Measurements from ENCODE around the gene OR51B4. TPM values are rescaled to one million over a fixed set of nuclear protein-coding genes. Genes with fewer than 3 reads are reported as not detected.
"Not testable (repeated sequence)": the region's sequence is repeated elsewhere in the genome, so short reads cannot be mapped to it uniquely, and the experiment has no call there.

Gene OR51B4
- total and polyA plus RNA-seq, 9 of the 15 experiments (the other 6 are each of a cell fraction or from before 2014, with no cell fraction given), result 17.1 to 64.6 (median 39.9) TPM

DNA sequence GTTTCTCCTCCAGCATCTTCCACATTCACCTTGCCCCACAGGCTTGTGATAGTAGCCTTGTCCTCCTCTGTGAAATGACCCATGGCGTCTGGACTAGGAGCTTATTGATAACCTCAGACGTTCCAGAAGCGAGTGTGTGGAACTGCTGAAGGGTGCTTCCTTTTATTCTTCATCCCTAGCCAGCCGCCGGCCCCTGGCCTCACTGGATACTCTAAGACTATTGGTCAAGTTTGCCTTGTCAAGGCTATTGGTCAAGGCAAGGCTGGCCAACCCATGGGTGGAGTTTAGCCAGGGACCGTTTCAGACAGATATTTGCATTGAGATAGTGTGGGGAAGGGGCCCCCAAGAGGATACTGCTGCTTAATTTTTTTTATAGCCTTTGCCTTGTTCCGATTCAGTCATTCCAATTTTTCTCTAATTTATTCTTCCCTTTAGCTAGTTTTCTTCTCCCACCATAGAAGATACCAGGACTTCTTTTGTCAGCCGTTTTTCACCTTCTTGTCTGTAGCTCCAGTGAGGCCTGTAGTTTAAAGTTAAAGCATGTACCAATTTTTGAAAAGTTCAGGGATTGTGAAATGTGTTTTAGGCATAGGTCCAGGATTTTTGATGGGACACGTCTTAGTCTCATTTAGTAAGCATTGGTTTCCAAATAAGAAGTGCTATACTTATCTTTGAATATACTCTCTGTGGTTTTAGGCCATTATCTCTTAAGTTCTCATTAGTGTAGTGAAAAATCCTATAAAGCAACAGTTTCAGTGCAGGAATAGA lies 46.9 kb downstream of the OR51B4 start, which contains the start of gene HBG2 (continued):
- TF ChIP-seq RAD21 (CRISPR knock-in tag; conservative IDR thresholded peaks at IDR 0.05 in 1 of 2, IDR thresholded peaks at IDR 0.05 in 1 of 2), result peak; percentile 14 to 21; a peak in 1 of 4 replicates
- TF ChIP-seq EP400 (IDR thresholded peaks at IDR 0.05), result peak; percentile 38

DNA sequence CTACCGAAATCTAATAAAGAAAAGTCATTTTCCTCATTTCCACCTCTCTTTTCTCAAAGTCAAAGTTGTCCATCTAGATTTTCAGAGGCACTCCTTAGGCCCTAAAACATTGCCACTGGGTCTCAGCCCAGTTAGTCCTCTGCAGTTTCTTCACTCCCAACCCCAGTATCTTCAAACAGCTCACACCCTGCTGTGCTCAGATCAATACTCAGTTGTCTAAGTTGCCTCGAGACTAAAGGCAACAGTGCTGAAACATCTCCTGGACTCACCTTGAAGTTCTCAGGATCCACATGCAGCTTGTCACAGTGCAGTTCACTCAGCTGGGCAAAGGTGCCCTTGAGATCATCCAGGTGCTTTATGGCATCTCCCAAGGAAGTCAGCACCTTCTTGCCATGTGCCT lies 47.7 kb downstream of the OR51B4 start:
- ATAC-seq (peak; percentile 11), DNase-seq (ENCODE audit: extremely low read depth in 1 of 4, low spot score in 3 of 4) (peak in 1 of 4 experiments; percentile 50)
- H4K20me1 ChIP-seq (replicated peaks; ENCODE audit: control insufficient read depth, insufficient read depth, low read length); H2AFZ ChIP-seq (ENCODE audit: low read depth, low read length); H3K9me3 ChIP-seq (replicated peaks; ENCODE audit: control insufficient read depth, insufficient read depth, low read depth, low read length); in situ Hi-C loops (cut with MboI); H3K9me1 ChIP-seq (ENCODE audit: control insufficient read depth, insufficient read depth, low read length); CTCF ChIA-PET (ENCODE audit: low intra/inter-chr PET ratio); H3K27me3 ChIP-seq (ENCODE audit: control insufficient read depth in 2 of 2, insufficient read depth in 2 of 2, low read length in 2 of 2); intact Hi-C loops (cut with micrococcal nuclease); FAIRE-seq: not testable (repeated sequence)
- H3K4me2 ChIP-seq (ENCODE audit: insufficient read depth, low read length), result peak overlapping the region; percentile 94
- H3K36me3 ChIP-seq (ENCODE audit: control insufficient read depth, insufficient read depth, low read length), result peaks cover 22% of the 10 kb centered on the region
- BruUV-seq (replicated peaks), result TSS peak; percentile 81
- POLR2A ChIA-PET, result interaction anchor here (2.7 to 6.9 kb wide), 2 partner anchors 15 to 35 kb away, joined by 20 to 30 read pairs; partner anchors contain the start of gene HBE1
- peak overlapping the region; percentile 70 to 85; a peak in 3 of 4 replicates for H3K9ac ChIP-seq (ENCODE audit: insufficient read depth in 1 of 2, low read depth in 2 of 2, low read length in 2 of 2)
- H3K79me2 ChIP-seq (ENCODE audit: control insufficient read depth, insufficient read depth, low read length), result peaks cover 68% of the 10 kb centered on the region
- TF ChIP-seq, protein P1, sequence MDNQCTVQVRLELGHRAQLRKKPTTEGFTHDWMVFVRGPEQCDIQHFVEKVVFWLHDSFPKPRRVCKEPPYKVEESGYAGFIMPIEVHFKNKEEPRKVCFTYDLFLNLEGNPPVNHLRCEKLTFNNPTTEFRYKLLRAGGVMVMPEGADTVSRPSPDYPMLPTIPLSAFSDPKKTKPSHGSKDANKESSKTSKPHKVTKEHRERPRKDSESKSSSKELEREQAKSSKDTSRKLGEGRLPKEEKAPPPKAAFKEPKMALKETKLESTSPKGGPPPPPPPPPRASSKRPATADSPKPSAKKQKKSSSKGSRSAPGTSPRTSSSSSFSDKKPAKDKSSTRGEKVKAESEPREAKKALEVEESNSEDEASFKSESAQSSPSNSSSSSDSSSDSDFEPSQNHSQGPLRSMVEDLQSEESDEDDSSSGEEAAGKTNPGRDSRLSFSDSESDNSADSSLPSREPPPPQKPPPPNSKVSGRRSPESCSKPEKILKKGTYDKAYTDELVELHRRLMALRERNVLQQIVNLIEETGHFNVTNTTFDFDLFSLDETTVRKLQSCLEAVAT (IDR thresholded peaks at IDR 0.05), result peak; percentile 57 to 75; a peak in 2 of 4 replicates
- H3K27ac ChIP-seq (ENCODE audit: extremely low read depth, low read depth, low read length), result peak overlapping the region; percentile 67; the same call in 2 of the 3 replicates
- peaks cover 24 to 37% of the 10 kb centered on the region in 2 experiments for H3K4me1 ChIP-seq (replicated peaks in 1 of 2; ENCODE audit: control insufficient read depth in 2 of 2, insufficient read depth in 2 of 2, low read length in 2 of 2)
- peak overlapping the region; percentile 58 for H3K4me3 ChIP-seq
- 0% methylated on average over 2 of the region's 2 CpGs for WGBS (ENCODE audit: insufficient coverage, low coverage, missing lambda C conversion rate)
